Activated T-cell treated with anti-CD3 and anti-CD28 coated beads for 1 hour (primary cell): Measurements from ENCODE around the gene NPTN.

Source experiments
- DNase-seq: peaks from one replicate; pipeline ENCODE4 v3.0.0-alpha.2; 2020; ENCODE audit warnings: low read depth

NPTN gene

DNA sequence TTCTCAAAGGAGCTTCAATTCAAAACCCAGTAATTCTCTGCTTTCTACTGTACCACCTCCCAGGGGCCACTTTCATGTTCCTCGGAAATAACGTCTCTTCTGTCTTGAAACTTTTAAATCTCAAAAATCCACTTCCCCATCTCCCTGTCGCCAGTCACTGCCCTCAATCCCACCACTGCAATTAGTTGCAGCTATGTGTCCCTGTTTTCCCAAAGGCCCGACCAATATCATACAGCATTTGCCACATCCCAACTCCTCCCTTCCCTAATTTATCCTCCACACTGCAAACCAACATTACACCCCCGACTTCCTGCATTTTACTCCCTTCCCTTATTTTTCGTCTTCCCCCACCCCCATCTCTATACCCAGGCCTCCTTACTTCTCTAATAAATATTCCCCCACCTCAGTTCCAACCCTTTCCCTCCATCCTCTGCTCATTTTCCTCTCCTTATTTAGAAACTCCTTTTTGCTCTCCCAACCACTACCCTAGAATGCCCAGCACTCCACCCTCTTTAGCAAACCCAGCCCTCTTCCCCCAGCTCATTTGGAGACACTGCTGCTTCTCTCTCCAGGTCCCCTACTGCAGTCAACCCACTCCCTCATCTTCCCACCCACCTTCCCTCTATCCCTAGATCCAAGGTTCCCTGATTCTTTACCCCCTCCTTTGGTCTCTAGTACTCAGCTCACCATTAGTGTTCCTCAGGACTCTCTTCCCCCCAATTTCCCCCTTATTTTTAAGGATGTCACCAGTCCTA is 1.1 kb downstream of the NPTN start:
- DNase-seq, result no peak

DNA sequence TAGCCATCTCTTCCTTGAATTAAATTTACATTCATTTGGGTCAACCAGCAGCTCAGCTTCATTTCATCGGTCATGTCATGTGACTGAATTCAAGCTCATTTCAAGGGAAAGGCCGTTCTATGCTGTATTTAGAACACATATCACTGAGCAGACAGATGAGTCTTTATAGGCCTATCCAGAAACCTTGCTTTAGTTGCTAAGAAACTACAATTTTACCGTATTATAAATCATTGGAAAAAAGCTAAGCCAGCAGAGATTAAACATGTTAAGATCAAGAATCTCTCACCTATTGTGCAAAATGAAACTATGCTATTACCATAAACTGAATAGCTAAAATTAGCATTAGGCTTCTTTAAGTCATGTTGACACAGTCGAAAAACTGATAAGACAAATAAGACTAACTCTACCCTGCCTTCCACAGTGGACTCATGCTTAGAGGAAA is 2.2 kb downstream of the NPTN start:
- DNase-seq, result no peak

DNA sequence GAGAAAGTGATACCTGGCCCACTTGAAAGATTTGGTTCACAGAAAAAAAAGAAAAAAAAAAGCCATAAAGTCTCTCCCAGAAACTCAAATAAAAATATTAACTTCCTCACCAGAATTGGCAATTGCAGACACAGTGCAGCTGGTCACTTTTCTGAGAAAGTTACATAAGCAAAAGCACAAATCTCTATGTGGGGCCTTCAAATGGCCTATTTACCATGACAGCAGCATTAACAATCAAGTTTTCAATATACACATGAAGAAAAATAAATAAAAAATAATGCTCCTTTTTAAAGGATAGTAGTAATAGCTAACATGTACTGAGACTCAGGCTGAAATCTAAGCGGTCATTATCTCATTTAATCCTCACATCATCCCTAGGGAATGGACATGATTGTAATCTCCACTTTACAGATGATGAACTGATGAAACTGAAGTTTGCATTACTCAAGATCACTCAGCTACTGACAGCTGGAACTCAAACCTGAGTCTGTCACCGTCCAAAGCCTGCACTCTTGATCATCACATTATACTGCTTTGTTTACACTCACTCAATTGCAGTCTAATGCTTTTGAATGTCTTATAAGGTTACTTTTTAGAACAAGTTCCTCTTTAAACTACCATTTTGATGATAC is 3.3 kb downstream of the NPTN start:
- no peak for DNase-seq

DNA sequence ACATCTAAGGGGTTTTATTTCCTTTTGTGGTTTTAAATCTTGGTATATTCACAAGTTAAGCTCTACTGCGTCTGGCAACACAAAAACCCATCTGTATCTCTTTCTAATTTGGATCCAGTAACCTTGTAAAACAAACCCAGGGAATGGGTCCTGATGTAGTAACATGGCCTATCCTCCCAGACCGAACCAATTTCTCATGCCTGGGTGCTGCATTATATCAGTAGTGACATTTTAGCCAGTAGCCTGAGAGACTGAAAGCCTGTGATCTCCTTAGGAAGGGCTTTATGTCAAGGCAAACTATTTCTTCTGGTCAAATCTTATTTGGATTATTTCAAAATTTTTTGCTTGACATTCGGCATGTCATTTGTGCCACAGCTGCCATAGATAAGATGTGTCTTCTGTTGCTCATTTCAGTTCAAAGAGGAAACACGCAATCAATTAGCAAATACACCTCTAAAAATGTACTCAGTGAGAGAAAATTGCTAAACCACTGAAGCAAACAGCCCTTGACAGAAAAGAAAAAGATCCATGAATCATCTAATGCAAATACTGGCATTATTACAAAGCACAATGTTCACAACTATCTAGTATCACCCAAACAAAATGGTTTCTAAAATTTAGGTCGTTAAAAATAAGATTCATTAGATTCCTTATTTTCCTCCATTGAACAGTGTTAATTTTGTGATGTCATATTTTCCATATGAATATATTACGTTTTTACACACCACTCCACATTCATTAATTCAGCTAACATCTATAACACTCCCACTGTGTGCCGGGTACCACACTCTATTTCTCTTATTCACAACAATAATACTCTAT is 4.0 kb downstream of the NPTN start:
- no peak for DNase-seq

DNA sequence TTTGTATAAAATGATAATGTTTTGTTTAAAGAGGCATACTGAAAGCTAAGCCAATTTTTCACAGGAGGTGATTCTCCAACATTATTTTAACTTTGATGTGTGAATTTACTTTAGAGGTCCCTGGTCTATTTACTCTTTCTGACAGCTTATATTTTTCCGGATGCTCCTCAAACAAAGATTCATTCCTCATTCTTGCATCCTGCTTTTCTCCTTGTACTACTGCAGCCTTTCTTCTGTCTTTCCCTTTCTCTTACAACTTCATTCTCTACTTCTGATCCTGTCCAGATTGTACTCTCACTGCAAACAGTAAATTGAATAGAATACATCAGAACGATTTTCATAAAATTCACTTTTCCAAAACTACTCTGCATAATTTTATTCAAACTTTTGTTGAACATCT is 5.1 kb downstream of the NPTN start:
- no peak for DNase-seq

DNA sequence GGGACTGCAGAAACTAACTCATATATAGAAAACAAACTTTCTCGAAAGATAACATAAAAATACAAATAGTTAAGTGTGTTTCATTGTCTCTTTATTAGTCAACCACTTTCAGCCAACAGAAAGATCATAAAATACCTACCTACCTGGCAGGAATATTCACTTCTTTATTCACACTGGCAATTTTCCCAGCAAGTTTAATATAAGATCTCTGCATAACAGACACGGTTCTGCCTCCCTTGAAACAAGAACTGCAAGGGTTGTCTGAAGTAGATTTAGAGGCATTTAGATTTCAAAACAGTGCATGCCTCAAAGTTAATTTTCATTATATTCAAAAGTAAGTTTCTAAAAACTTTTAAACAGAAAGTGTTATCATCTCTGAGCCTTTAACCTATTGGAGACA is 7.1 kb downstream of the NPTN start:
- no peak for DNase-seq

DNA sequence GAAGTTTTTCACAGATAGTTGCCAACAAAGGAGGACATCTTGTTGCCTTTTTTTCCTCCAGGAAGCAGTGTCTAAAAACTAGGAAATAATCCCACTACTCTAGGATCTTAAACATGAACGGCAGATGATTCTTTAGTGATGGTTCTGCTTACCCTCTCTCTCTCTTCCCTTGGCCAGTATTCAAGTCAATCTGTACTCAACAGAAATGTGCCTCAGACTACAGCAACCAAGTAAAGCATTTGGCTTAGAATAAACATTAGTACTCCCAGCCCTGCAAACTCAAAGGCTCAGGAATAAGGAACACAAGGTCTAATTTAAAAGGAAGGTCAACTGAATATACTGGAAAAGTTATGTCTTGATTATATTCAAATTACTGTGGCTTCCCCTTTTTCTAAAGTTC is 8.7 kb downstream of the NPTN start:
- no peak for DNase-seq

DNA sequence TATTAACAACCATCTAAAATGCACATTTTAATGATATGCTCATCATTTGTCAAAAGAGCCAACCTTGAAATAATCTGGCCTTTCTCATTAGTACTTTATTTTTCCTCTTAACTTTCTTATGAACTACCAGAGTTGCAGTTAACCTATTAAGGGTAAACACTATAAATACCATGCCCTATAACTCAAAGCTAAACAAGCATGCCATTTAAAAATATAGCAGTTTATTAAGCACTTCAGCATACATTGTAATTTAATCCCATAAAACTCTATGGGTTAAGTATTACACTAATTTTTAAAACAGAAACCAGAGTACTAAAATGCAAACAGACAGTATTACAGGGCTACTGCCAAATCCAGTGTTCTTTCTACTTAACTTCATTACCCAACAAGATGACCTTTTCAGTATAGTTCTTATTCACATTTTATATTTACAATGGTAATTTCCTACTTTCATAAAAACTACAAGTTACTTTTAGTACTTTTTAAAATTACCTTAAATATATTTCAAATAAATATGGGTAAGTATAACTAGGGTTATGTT is 11.8 kb downstream of the NPTN start:
- no peak for DNase-seq

DNA sequence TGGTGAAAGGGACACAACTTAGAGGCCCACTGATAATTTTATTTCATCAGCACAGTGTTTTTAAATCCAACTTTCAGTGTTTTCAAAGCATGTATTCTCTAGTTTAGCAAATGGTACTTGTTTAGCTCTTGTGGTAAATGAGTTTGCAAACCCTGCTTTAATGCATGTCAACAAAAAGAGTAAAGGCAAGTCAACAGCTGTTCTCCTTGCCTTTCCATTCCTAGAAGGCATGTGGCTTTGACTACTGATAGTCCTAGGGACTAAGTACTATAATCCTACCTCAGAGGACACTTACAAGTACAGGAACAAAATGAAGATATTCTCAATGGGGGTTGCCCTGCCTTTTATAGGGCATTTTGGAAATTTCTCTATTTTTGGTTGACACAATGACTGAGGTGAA is 13.1 kb downstream of the NPTN start:
- DNase-seq, result no peak

DNA sequence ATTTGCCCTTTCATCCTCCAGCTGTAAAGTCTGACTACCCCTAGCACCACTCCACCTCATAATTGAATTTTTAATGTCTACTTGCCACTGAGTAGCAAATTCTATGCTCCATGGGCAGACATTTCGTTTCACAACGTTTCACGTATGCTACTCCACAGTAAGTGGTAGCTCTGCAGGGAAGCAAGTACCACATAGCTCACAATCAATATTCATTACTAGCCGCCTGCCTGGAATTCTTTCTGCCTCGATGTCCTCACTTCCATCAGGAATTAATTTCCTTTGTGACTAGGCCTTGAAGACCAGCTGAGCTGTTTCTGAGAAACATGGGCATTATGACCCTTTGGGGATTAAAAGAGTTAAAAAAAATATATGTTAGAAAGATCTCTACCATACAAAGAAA is 15.3 kb downstream of the NPTN start:
- no peak for DNase-seq

DNA sequence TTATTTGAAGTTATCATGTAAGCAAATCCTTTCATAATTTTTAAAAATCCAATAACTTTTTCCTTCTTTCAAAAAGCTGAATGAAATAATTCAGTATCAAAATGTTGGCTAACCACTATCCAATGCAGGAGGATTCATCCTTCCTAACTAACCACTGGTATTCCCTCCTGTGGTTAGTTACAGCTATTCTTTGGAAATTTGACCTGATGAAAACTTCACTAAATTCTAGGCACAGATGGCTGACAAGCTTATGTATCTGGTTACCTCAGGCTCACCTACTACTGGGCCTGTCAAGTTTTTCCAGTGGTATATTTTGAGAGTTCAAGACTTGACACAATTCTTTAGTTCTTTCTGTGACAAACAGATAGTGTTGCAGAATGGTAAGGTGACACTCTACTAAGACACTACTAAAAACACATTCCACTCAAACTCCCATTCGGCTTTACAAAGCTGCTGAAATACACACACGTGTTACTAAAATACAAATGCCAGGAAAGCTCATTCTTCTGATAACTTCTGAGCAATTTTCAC is 15.8 kb downstream of the NPTN start:
- no peak for DNase-seq

DNA sequence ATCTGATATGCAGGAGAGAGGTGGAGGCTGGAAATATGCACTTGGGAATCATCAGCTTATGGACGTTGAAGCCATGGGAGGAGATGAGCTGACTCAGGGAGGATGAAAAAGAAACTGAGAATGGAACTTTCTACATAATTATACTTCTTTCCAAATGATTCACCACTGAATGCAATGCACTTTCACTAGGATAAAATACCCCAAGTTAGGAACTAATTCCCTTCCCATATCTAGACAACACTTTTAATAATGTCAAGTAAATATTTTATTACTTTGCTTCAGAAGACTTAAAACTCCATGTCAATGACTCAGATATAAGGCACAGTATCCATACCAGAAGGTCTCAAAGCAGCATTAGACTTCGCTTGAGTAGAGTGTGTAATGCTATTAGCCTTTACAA is 24.2 kb downstream of the NPTN start:
- no peak for DNase-seq

DNA sequence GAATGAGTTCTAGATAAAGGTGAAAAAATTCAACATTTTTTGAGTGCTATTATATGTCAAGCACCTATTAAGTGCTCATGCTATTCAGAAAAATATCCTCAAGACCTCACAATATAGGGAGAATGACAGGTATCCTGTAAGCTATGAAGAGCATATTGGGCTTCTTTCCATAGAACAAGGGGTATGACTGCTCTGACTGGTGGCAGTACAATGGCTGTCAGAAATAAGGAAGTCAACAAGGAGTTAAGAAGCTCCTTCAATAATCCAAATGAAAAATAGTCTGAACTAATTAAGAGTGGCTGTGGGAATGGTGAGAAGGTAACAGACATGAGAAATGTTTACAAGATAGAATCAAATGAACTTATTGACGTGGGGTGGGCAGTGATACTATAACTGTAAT is 24.7 kb downstream of the NPTN start:
- DNase-seq, result no peak

DNA sequence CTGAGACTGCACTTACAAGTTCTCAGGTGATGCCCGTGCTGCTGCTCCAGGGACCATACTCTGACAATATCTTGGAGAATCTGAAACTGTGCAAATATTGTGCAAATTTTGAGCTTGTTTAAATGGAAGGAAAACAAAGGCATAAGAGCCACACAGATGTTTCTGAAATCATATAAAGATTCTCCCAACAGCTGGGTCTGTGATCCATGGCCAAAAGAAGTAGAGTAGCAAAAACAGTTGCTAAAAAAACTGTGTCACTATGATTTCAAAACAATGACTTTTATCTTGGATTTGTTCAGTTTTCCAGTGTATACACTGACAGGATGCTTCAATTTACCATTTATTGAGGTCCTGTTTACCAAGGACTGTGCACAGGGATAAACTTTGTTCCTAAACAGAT is 25.3 kb downstream of the NPTN start:
- no peak for DNase-seq

DNA sequence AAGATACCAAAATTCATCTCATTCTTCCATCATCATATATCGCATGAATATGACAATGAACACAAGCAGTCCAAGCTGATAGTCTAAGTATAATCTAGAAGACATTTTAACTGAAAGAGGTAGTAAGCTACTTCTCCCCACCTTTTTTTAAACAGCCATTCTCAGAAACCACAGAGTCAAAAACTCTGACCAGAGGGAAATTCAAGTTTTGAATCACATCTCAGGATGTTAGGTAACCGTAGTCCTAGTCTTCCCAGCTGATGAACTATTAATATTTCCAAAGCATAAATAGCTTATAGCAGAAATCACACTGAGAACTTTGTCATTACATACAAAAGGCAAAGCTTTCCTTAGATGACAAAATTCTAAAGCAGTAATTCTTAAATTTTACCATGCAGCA is 25.8 kb downstream of the NPTN start:
- no peak for DNase-seq

DNA sequence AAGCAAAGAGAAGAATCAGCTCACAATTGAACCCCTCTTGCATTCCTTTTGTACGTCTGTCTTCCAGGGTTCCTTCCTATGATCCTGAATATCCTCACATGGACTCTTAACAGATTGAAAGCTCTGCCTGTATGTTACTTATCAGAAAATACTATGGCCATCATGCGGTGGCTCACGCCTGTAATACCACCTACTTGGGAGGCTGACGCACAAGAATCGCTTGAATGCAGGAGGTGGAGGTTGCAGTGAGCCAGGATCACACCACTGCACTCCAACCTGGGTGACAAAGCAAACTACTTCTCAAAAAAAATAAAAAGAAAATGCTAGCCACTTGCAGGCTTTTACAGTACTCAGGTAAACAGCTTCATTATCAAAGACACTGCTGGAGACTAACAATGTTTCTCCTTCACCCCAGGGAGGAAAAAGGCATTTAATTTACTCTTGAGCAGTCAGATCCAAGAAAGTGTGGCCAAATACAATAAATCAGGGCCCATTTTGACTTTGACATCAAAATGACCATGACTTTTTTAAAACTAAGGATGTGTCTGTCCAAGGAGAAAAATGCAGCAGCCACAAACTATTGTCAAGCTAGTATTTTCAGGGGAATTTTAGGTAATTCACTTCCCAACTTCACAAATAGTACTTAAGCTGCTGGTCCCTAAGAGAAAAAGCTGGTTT is 27.3 kb downstream of the NPTN start:
- DNase-seq, result no peak

DNA sequence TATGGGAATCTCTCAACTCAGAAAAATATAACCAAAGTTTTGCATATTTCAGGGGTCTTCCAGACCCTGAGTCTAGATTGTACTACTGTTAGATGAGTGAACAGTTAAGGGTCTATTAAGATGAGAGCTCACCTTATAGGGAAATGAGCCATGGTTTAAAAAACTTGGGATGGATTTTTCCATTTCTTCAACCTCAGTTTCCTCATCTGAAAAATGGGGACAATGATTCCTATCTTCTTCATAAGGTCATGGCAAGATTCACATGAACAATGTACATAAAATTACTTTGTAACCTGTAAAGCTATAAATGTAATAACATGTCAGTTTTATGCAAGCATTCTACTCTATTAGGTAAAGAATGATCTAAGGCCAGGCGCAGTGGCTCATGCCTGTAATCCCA is 28.7 kb downstream of the NPTN start:
- no peak for DNase-seq

DNA sequence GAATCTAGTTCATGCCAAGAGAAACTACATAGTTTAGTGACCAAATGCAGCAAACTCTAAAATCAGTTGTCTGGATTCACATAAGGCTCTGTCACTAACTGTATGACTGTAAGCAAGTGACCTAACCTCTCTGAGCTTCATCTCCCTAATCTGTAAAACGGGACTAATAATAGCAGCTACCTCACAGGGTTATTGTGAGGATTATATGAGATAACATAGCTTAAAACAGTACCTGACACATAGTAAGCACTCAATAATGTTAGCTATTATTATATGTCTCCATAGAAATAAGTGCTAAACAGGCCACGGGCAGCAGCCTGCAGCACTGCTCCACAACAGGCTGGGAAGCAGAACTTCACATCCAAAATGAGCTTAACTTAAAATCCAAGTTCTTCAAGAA is 30.2 kb downstream of the NPTN start:
- DNase-seq, result no peak

DNA sequence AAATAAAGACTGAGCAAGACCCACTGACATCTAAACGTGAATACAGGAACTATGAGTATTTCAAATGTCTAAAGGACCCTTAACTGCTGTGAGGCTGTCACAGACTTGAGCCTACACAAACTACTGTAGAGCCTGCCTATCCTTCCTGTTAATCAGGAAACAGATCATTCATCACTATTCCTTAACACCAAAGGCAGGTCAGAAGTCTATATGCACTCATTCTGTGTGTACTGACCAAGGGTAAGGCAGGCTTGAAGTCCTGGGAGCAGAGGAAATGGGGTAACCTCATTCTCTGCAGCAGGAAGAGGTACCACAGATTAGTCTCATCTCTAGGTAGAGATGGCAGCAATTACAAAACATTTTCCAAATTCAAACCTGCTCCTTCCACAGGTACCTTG is 30.7 kb downstream of the NPTN start:
- DNase-seq, result no peak

DNA sequence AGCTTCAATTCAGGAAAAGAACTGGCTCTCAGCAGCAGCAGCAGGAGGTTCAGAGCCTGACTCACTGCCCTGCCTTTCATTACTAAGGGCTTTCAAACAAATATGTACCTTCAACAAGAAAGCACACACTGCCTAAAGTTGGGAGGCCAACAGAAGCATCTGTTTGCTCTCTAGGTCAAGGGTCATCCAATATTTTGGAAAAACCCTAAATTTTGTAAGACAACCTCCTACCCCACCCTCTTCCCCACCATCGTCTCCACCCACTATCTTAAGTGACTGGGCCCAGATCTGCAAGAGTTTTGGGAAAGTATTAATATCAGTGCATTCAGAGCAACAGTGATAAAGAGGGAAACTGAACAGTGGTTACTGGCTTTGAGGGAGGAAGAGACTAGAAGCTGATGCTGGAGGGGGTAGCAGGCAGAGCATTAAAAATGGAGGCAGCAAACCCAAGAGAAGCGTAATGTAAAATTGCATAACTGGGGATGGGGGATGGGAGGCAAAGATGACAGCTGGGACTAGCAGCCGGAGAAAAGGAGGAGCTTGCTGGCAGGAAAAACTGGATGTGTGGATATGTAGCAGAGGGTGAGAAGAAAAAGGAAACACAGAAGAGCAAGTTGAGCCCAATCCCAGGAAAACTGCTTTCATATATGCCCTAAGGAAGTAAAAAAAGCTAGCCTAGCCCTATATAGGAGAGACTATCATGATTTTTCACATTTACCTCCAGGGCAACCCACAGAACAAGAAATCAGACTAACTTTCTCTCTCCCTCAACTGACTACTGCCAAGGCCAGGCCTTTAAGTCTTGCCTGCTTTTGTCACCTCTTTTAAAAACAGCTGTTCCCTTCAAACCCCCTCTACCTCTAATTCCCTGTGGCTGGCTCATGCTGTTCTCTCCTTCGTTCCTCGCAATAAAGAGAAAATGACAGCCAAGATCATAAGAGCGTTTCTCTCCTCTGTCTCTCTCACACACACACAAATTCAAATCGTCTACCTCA is 31.4 kb downstream of the NPTN start:
- DNase-seq, result no peak
